GM23338 (cell line): ENCODE data around the gene MEGF11. TPM values are rescaled to one million over a fixed set of nuclear protein-coding genes. Genes with fewer than 3 reads are reported as not detected.

Experiments
- ATAC-seq: fragments of 200-7000 bp; cut with Tn5 transposase; 3 replicates; pipeline ENCODE4 v1.9.1; 2020
- DNase-seq: peaks from one replicate; pipeline ENCODE4 v3.0.0-alpha.2; 2015; ENCODE audit warnings: low spot score
- H2AFZ ChIP-seq: fragments of 200-600 bp; sonication (generic); 2 replicates; pipeline ENCODE4 v1.8.0; 2016; ENCODE audit warnings: antibody characterized with exemption, mild to moderate bottlenecking, moderate library complexity
- H3F3A ChIP-seq: fragments of 200-600 bp; sonication (generic); replicated peaks from 2 replicates; pipeline ENCODE4 v1.8.0; 2017; ENCODE audit warnings: antibody characterized with exemption, mixed run types, low read depth
- H3K27ac ChIP-seq: fragments of 200-600 bp; sonication (generic); 2 replicates; pipeline ENCODE4 v1.6.1; 2016; ENCODE audit warnings: low read depth
- H3K27me3 ChIP-seq: fragments of 200-600 bp; sonication (generic); 2 replicates; pipeline ENCODE4 v1.8.0; 2016; ENCODE audit warnings: mild to moderate bottlenecking, mixed run types, moderate library complexity; ENCODE audit not compliant: insufficient read depth
- H3K36me3 ChIP-seq: fragments of 200-600 bp; sonication (generic); 2 replicates; pipeline ENCODE4 v1.8.0; 2016; ENCODE audit warnings: mild to moderate bottlenecking; ENCODE audit not compliant: insufficient read depth
- H3K4me1 ChIP-seq: fragments of 200-600 bp; sonication (generic); 2 replicates; pipeline ENCODE4 v1.8.0; 2016; ENCODE audit warnings: mild to moderate bottlenecking, moderate library complexity; ENCODE audit not compliant: insufficient read depth
- H3K4me2 ChIP-seq: fragments of 200-600 bp; sonication (generic); 2 replicates; pipeline ENCODE4 v1.7.1; 2017; ENCODE audit warnings: mixed run types
- H3K4me3 ChIP-seq: fragments of 200-600 bp; sonication (generic); 2 replicates; pipeline ENCODE4 v1.6.1; 2016; ENCODE audit warnings: mixed run types
- H3K79me2 ChIP-seq: fragments of 200-600 bp; sonication (generic); replicated peaks from 2 replicates; pipeline ENCODE4 v1.8.0; 2017; ENCODE audit warnings: mild to moderate bottlenecking; ENCODE audit not compliant: insufficient read depth
- H3K9me2 ChIP-seq: fragments of 200-600 bp; sonication (generic); 2 replicates; pipeline ENCODE4 v1.8.0; 2017; ENCODE audit not compliant: insufficient read depth
- H4K20me1 ChIP-seq: fragments of 200-600 bp; sonication (generic); replicated peaks from 2 replicates; pipeline ENCODE4 v1.8.0; 2017; ENCODE audit warnings: mild to moderate bottlenecking; ENCODE audit not compliant: insufficient read depth
- H3K27ac Mint-ChIP-seq: 2 replicates; pipeline ENCODE4 v1.8.0; 2020; ENCODE audit warnings: inconsistent platforms, mild to moderate bottlenecking, moderate library complexity, mixed read lengths
- H3K27me3 Mint-ChIP-seq: 3 replicates; pipeline ENCODE4 v1.8.0; 2022; ENCODE audit warnings: low read depth, mild to moderate bottlenecking, moderate library complexity, mixed read lengths, inconsistent platforms; ENCODE audit not compliant: insufficient read depth, poor library complexity
- H3K36me3 Mint-ChIP-seq: 3 replicates; pipeline ENCODE4 v1.8.0; 2021; ENCODE audit warnings: low read depth, mild to moderate bottlenecking, inconsistent platforms, moderate library complexity, mixed read lengths
- H3K4me1 Mint-ChIP-seq: 3 replicates; pipeline ENCODE4 v1.8.0; 2020; ENCODE audit warnings: mild to moderate bottlenecking, inconsistent platforms, mixed read lengths
- H3K4me3 Mint-ChIP-seq: 3 replicates; pipeline ENCODE4 v1.8.0; 2021; ENCODE audit warnings: moderate library complexity, mild to moderate bottlenecking, inconsistent platforms, mixed read lengths
- H3K9me3 Mint-ChIP-seq: 3 replicates; pipeline ENCODE4 v1.8.0; 2020; ENCODE audit warnings: moderate library complexity, mild to moderate bottlenecking, inconsistent platforms, mixed read lengths
- CREB1 ChIP-seq: fragments of 250-450 bp; sonication (Bioruptor Pico); IDR thresholded peaks from 2 replicates; pipeline ENCODE4 v1.5.0; 2020; ENCODE audit warnings: low read depth, mild to moderate bottlenecking, moderate library complexity
- CTCF ChIP-seq, 2 experiments: fragments of 200-600 bp in 1 of 2; sonication (generic) in 1 of 2; conservative IDR thresholded peaks; 2 replicates each; pipeline versions ENCODE4 v1.5.1 to v1.6.1; 2016 to 2017; ENCODE audit warnings: antibody characterized with exemption in 2 of 2, low read depth in 2 of 2, mild to moderate bottlenecking in 2 of 2, moderate library complexity in 1 of 2
- ETS1 ChIP-seq: IDR thresholded peaks from 2 replicates; pipeline ENCODE4 v1.6.1; 2016; ENCODE audit warnings: antibody characterized with exemption
- EZH2 ChIP-seq: fragments of 200-600 bp; sonication (generic); IDR thresholded peaks from one replicate; pipeline ENCODE4 v1.8.0; 2017; ENCODE audit warnings: antibody characterized with exemption, mild to moderate bottlenecking, low read depth; ENCODE audit not compliant: unreplicated experiment
- EZH2phosphoT487 ChIP-seq: fragments of 200-600 bp; sonication (generic); IDR thresholded peaks from one replicate; pipeline ENCODE4 v1.8.1; 2018; ENCODE audit warnings: antibody characterized with exemption; ENCODE audit not compliant: unreplicated experiment
- JUNB ChIP-seq: IDR thresholded peaks from one replicate; pipeline ENCODE4 v1.6.1; 2016; ENCODE audit warnings: antibody characterized with exemption; ENCODE audit not compliant: unreplicated experiment
- NANOG ChIP-seq: IDR thresholded peaks from 2 replicates; pipeline ENCODE4 v1.6.1; 2016; ENCODE audit warnings: antibody characterized with exemption, borderline replicate concordance
- POLR2AphosphoS5 ChIP-seq: IDR thresholded peaks from 2 replicates; pipeline ENCODE4 v1.6.1; 2016; ENCODE audit warnings: antibody characterized with exemption, low read depth
- REST ChIP-seq: IDR thresholded peaks from one replicate; pipeline ENCODE4 v1.6.1; 2018; ENCODE audit warnings: antibody characterized with exemption; ENCODE audit not compliant: unreplicated experiment
- STAT1 ChIP-seq: IDR thresholded peaks from one replicate; pipeline ENCODE4 v1.6.1; 2016; ENCODE audit warnings: antibody characterized with exemption; ENCODE audit not compliant: unreplicated experiment
- ZNF114 ChIP-seq: fragments of 250-450 bp; sonication (Bioruptor Pico); IDR thresholded peaks from 2 replicates; pipeline ENCODE4 v1.5.0; 2020; ENCODE audit warnings: mild to moderate bottlenecking, moderate library complexity
- ZNF331 ChIP-seq: fragments of 250-450 bp; sonication (Bioruptor Pico); IDR thresholded peaks from 2 replicates; pipeline ENCODE4 v1.5.0; 2020; ENCODE audit warnings: low read depth, mild to moderate bottlenecking, moderate library complexity
- ZNF462 ChIP-seq: fragments of 250-450 bp; sonication (Bioruptor Pico); IDR thresholded peaks from 2 replicates; pipeline ENCODE4 v1.5.0; 2020; ENCODE audit warnings: mild to moderate bottlenecking, moderate library complexity
- polyA plus RNA-seq: library from polyadenylated mRNA; unstranded; fragments of >200 nt; fragmentation: Nextera tagmentation; extraction: Ambion mirVana; gene quantifications from 2 replicates; pipeline ENCODE4 v1.2.1, GENCODE V29; 2016
- total RNA-seq: library from RNA; depleted of rRNA; stranded (reverse); fragments of >200 nt; shearing (Covaris generic); gene quantifications from 2 replicates; pipeline ENCODE4 v1.2.3, GENCODE V29; 2014

MEGF11 gene
- total and polyA plus RNA-seq, 2 experiments from 2014 or later = 1.3 to 1.9 TPM

- no peaks in the 10 kb centered on the region for H3K9me3 Mint-ChIP-seq
- H3K27me3 ChIP-seq = no peaks in the 10 kb centered on the region
- H3K4me1 Mint-ChIP-seq = no peaks in the 10 kb centered on the region; the same call in 2 of the 3 replicates
- ATAC-seq (no peak), DNase-seq (no peak)
- H3K4me3 ChIP-seq = no peak overlapping the region
- no peaks in the 10 kb centered on the region for H3F3A ChIP-seq
- no peaks in the 10 kb centered on the region for H3K79me2 ChIP-seq
- H3K27ac Mint-ChIP-seq = no peak overlapping the region
- H3K4me3 Mint-ChIP-seq = no peak overlapping the region
- H3K9me2 ChIP-seq = no peaks in the 10 kb centered on the region
- H4K20me1 ChIP-seq = no peaks in the 10 kb centered on the region
- no peaks in the 10 kb centered on the region for H3K36me3 ChIP-seq
- H3K27me3 Mint-ChIP-seq = peaks cover 6% of the 10 kb centered on the region
- no peaks in the 10 kb centered on the region for H3K4me1 ChIP-seq
- no peak overlapping the region for H2AFZ ChIP-seq
- no peak overlapping the region for H3K4me2 ChIP-seq
- H3K27ac ChIP-seq = no peak overlapping the region
- no peak for TF ChIP-seq CREB1 (CRISPR knock-in tag)
- no peak for TF ChIP-seq POLR2AphosphoS5
- no peak for TF ChIP-seq EZH2
- no peak for TF ChIP-seq NANOG
- no peak for TF ChIP-seq ZNF462 (CRISPR knock-in tag)
- TF ChIP-seq STAT1 = no peak
- TF ChIP-seq ZNF331 (CRISPR knock-in tag) = no peak
- TF ChIP-seq JUNB = no peak
- TF ChIP-seq ZNF114 (CRISPR knock-in tag) = no peak
- no peak for TF ChIP-seq REST
- no peak for TF ChIP-seq CTCF (conservative IDR thresholded peaks at IDR 0.05; ENCODE audit: low read depth in 2 of 2)
- TF ChIP-seq EZH2phosphoT487 = no peak
- no peak for TF ChIP-seq ETS1
- no peaks in the 10 kb centered on the region for H3K36me3 Mint-ChIP-seq
Observed at GRCh38 chr15:66196602-66197001, 56.9 kb downstream of the MEGF11 start.
